IMR-90 (cell line): ENCODE measurements around the gene HS2ST1. TPM values are rescaled to one million over a fixed set of nuclear protein-coding genes. Genes with fewer than 3 reads are reported as not detected.

Source experiments
- ATAC-seq: fragments of 200-7000 bp; cut with Tn5 transposase; 2 replicates; pipeline ENCODE4 v1.9.1; 2020; ENCODE audit warnings: low read depth, mild to moderate bottlenecking, moderate library complexity
- BruUV-seq: library from RNA; stranded (reverse); fragments of 400-500 nt; replicated peaks from 2 replicates; lab custom pipeline; 2021; lab: Mats Ljungman, UMichigan
- CTCF ChIA-PET: fragments of 300-600 bp; formaldehyde crosslinking; extraction: SDS; loops from one replicate; lab custom pipeline; 2021; ENCODE audit warnings: antibody characterized with exemption; lab: Yijun Ruan, JAX
- POLR2A ChIA-PET: fragments of 300-600 bp; sonication (Branson Sonifier 250); formaldehyde crosslinking; loops from one replicate; lab custom pipeline; 2022; ENCODE audit warnings: antibody characterized with exemption; ENCODE audit not compliant: unreplicated experiment; lab: Charles Lee
- DNase-seq: peaks from one replicate; pipeline ENCODE4 v3.0.0; 2013
- H2AFZ ChIP-seq: replicated peaks from 2 replicates; pipeline ENCODE3; 2013; ENCODE audit warnings: low read length, mild to moderate bottlenecking; ENCODE audit not compliant: poor library complexity
- H2AK5ac ChIP-seq: 2 replicates; pipeline ENCODE4 v1.6.1; 2013; ENCODE audit warnings: low read depth, low read length, inconsistent platforms
- H2AK9ac ChIP-seq: replicated peaks from 2 replicates; pipeline ENCODE3; 2013; ENCODE audit warnings: mild to moderate bottlenecking, low read depth, low read length, moderate library complexity; ENCODE audit not compliant: poor library complexity
- H2BK120ac ChIP-seq: 2 replicates; pipeline ENCODE4 v1.6.1; 2013; ENCODE audit warnings: low read depth, low read length, inconsistent platforms
- H2BK15ac ChIP-seq: 3 replicates; pipeline ENCODE4 v1.6.1; 2013; ENCODE audit warnings: low read depth, low read length, inconsistent platforms
- H2BK20ac ChIP-seq: 2 replicates; pipeline ENCODE4 v1.6.1; 2013; ENCODE audit warnings: low read depth, mild to moderate bottlenecking, inconsistent platforms, low read length, moderate library complexity
- H2BK5ac ChIP-seq: 2 replicates; pipeline ENCODE4 v1.6.1; 2013; ENCODE audit warnings: mild to moderate bottlenecking, low read depth, low read length, inconsistent platforms; ENCODE audit not compliant: poor library complexity, severe bottlenecking
- H3K14ac ChIP-seq: replicated peaks from 2 replicates; pipeline ENCODE4 v1.6.1; 2013; ENCODE audit warnings: low read depth, low read length, inconsistent platforms
- H3K18ac ChIP-seq: 2 replicates; pipeline ENCODE4 v1.6.1; 2013; ENCODE audit warnings: low read depth, low read length, control low read depth
- H3K23ac ChIP-seq: 2 replicates; pipeline ENCODE4 v1.6.1; 2013; ENCODE audit warnings: low read depth, low read length, inconsistent platforms
- H3K27ac ChIP-seq: 2 replicates; pipeline ENCODE4 v1.5.1; 2013; ENCODE audit warnings: mild to moderate bottlenecking, control low read depth, low read length; ENCODE audit not compliant: insufficient read depth
- H3K27me3 ChIP-seq: 2 replicates; pipeline ENCODE4 v1.6.1; 2013; ENCODE audit warnings: low read length; ENCODE audit not compliant: control insufficient read depth, insufficient read depth
- H3K36me3 ChIP-seq: 2 replicates; pipeline ENCODE4 v1.6.1; 2013; ENCODE audit warnings: low read length, mixed read lengths; ENCODE audit not compliant: control insufficient read depth, insufficient read depth
- H3K4ac ChIP-seq: 2 replicates; pipeline ENCODE4 v1.6.1; 2013; ENCODE audit warnings: low read depth, low read length, inconsistent platforms
- H3K4me1 ChIP-seq: 2 replicates; pipeline ENCODE4 v1.6.1; 2013; ENCODE audit warnings: low read length, mixed read lengths; ENCODE audit not compliant: control insufficient read depth, insufficient read depth
- H3K4me2 ChIP-seq: 2 replicates; pipeline ENCODE4 v1.6.1; 2013; ENCODE audit warnings: low read depth, mild to moderate bottlenecking, control low read depth, low read length, moderate library complexity
- H3K4me3 ChIP-seq: 2 replicates; pipeline ENCODE4 v1.5.1; 2013; ENCODE audit warnings: low read depth, mild to moderate bottlenecking, control low read depth, low read length, moderate library complexity; ENCODE audit not compliant: insufficient read depth
- H3K56ac ChIP-seq: 2 replicates; pipeline ENCODE4 v1.6.1; 2013; ENCODE audit warnings: low read length, inconsistent platforms; ENCODE audit not compliant: insufficient read depth; ENCODE audit errors: extremely low read depth
- H3K79me1 ChIP-seq, 2 experiments: 2 replicates each; pipeline ENCODE4 v1.6.1; 2013; ENCODE audit warnings: low read length in 2 of 2, inconsistent platforms in 1 of 2, low read depth in 1 of 2
- H3K9ac ChIP-seq: 2 replicates; pipeline ENCODE4 v1.6.1; 2013; ENCODE audit warnings: low read depth, low read length, control low read depth
- H3K9me1 ChIP-seq: 2 replicates; pipeline ENCODE4 v1.6.1; 2013; ENCODE audit warnings: low read length, inconsistent platforms; ENCODE audit not compliant: insufficient read depth
- H3K9me3 ChIP-seq: 2 replicates; pipeline ENCODE4 v1.6.1; 2013; ENCODE audit warnings: low read length; ENCODE audit not compliant: control insufficient read depth, insufficient read depth
- H4K20me1 ChIP-seq: 2 replicates; pipeline ENCODE4 v1.6.1; 2013; ENCODE audit warnings: low read length, inconsistent platforms; ENCODE audit not compliant: insufficient read depth
- H4K5ac ChIP-seq: 2 replicates; pipeline ENCODE4 v1.6.1; 2013; ENCODE audit warnings: mild to moderate bottlenecking, low read depth, low read length, control low read depth
- H4K8ac ChIP-seq, 2 experiments: 2 replicates each; pipeline ENCODE4 v1.6.1; 2013; ENCODE audit warnings: low read depth in 2 of 2, low read length in 2 of 2, control low read depth in 1 of 2, inconsistent platforms in 1 of 2
- H4K91ac ChIP-seq: 2 replicates; pipeline ENCODE4 v1.6.1; 2013; ENCODE audit warnings: low read depth, low read length, inconsistent platforms; ENCODE audit not compliant: insufficient read depth
- FOS ChIP-seq: fragments of 150-350 bp; IDR thresholded peaks from 2 replicates; pipeline ENCODE4 v1.6.1; 2016; ENCODE audit warnings: low read depth, low read length
- NFE2L2 ChIP-seq: fragments of 150-350 bp; IDR thresholded peaks from 2 replicates; pipeline ENCODE4 v1.6.1; 2016; ENCODE audit warnings: low read depth, mild to moderate bottlenecking, low read length
- WGBS, 2 experiments: methylation state at CpG; one replicate each; pipeline versions ENCODE4 v1.1.5 to v1.1.7; 2013; ENCODE audit warnings: missing lambda C conversion rate in 2 of 2; ENCODE audit not compliant: insufficient read length in 1 of 2; ENCODE audit errors: extremely low coverage in 2 of 2; 5-methylcytosine and 5-hydroxymethylcytosine counted together
- dilution Hi-C: fragments of 300-500 bp; cut with HindIII; formaldehyde crosslinking; loops from one replicate; pipeline ENCODE4 v1.14.3; 2018; ENCODE audit warnings: low sequenced_read_pairs; ENCODE audit not compliant: unreplicated experiment
- in situ Hi-C: fragments of 300-500 bp; cut with MboI; formaldehyde crosslinking; loops from 3 replicates; pipeline ENCODE4 v1.14.3; 2019; ENCODE audit warnings: low sequenced_read_pairs, inconsistent platforms, mixed read lengths
- intact Hi-C: fragments of 100-400 bp; cut with micrococcal nuclease; formaldehyde crosslinking; loops from 2 replicates; pipeline ENCODE4 v1.10.0; 2022
- polyA plus RNA-seq, 3 experiments: library from polyadenylated mRNA; depleted of rRNA; stranded (reverse); fragments of >200 nt; gene quantifications; 2 replicates each; pipeline ENCODE4 v1.2.3, GENCODE V29; 2012; ENCODE audit warnings: low replicate concordance in 1 of 3
- total RNA-seq: library from RNA; depleted of rRNA; stranded (reverse); fragments of >200 nt; gene quantifications from 2 replicates; pipeline ENCODE4 v1.2.3, GENCODE V29; 2012

Gene HS2ST1
- total and polyA plus RNA-seq, 2 of the 4 experiments (the other 2 are of a cell fraction): 7.8 to 13.1 TPM

GRCh38 chr1:87146986-87147385 lies 232.6 kb downstream of the HS2ST1 start:
- no peak overlapping the region for H2BK5ac ChIP-seq
- TF ChIP-seq FOS: no peak
- TF ChIP-seq NFE2L2: no peak
- H3K27ac ChIP-seq: no peak overlapping the region
- no peak overlapping the region for H2AK5ac ChIP-seq
- H3K18ac ChIP-seq: no peak overlapping the region
- H3K23ac ChIP-seq: no peak overlapping the region
- H3K36me3 ChIP-seq: no peaks in the 10 kb centered on the region
- peaks cover 4% of the 10 kb centered on the region; the same call in 1 of the 2 replicates for H3K27me3 ChIP-seq
- H3K9ac ChIP-seq: no peak overlapping the region
- peaks cover 14% of the 10 kb centered on the region; the same call in 1 of the 2 replicates for H3K4me1 ChIP-seq
- CTCF ChIA-PET: no interaction called here
- H3K79me1 ChIP-seq: no peaks in the 10 kb centered on the region
- intact Hi-C loops (no loop called here), dilution Hi-C loops (no loop called here), in situ Hi-C loops (loop anchor here (25.0 kb wide), 1 partner anchor 915 kb away; no protein-coding TSS in a partner anchor)
- no peaks in the 10 kb centered on the region for H3K9me3 ChIP-seq
- no peak overlapping the region for H3K4me3 ChIP-seq
- POLR2A ChIA-PET: no interaction called here
- H2BK20ac ChIP-seq: no peak overlapping the region
- no peak overlapping the region for H2BK15ac ChIP-seq
- H4K8ac ChIP-seq: no peak overlapping the region
- DNase-seq: no peak
- no TSS peak for BruUV-seq
- no peak overlapping the region for H2AK9ac ChIP-seq
- no peak overlapping the region for H4K5ac ChIP-seq
- no peak overlapping the region for H2AFZ ChIP-seq
- no peak overlapping the region for H3K4ac ChIP-seq
- no peak overlapping the region for H2BK120ac ChIP-seq
- H3K14ac ChIP-seq: no peak overlapping the region
- peaks cover 3% of the 10 kb centered on the region; the same call in 1 of the 2 replicates for H3K9me1 ChIP-seq
- no peaks in the 10 kb centered on the region for H4K20me1 ChIP-seq
- no peak overlapping the region for H3K56ac ChIP-seq
- ATAC-seq: no peak
- H3K4me2 ChIP-seq: no peak overlapping the region
- H4K91ac ChIP-seq: no peak overlapping the region
- WGBS, 2 experiments: no CpG with 5 or more reads among the region's 2 CpGs
